HS-27A (cell line): Measurements from ENCODE around the gene LINS1.

Source experiments
- DNase-seq: peaks from one replicate; pipeline ENCODE4 v3.0.0-alpha.2; 2012; ENCODE audit warnings: low read depth, missing footprints

LINS1 gene

GRCh38 chr15:100558771-100559254, 43.2 kb downstream of the LINS1 start:
- DNase-seq: no peak

GRCh38 chr15:100553468-100553867, 48.5 kb downstream of the LINS1 start:
- DNase-seq: no peak

GRCh38 chr15:100547961-100548360, 54.0 kb downstream of the LINS1 start:
- no peak for DNase-seq

- no peak for DNase-seq
Measured at GRCh38 chr15:100544946-100545345, 57.0 kb downstream of the LINS1 start.

- no peak for DNase-seq
Measured at GRCh38 chr15:100544338-100544841, 57.6 kb downstream of the LINS1 start.

GRCh38 chr15:100542290-100542689, 59.7 kb downstream of the LINS1 start:
- no peak for DNase-seq

- DNase-seq: no peak
Measured at GRCh38 chr15:100537331-100537730, 64.7 kb downstream of the LINS1 start.

GRCh38 chr15:100536733-100537132, 65.3 kb downstream of the LINS1 start:
- no peak for DNase-seq

GRCh38 chr15:100533886-100534285, 68.1 kb downstream of the LINS1 start:
- no peak for DNase-seq

GRCh38 chr15:100531823-100532327, 70.1 kb downstream of the LINS1 start:
- no peak for DNase-seq

GRCh38 chr15:100531204-100531603, 70.8 kb downstream of the LINS1 start:
- DNase-seq: no peak

- DNase-seq: no peak
Measured at GRCh38 chr15:100529556-100529955, 72.4 kb downstream of the LINS1 start.

- no peak for DNase-seq
Measured at GRCh38 chr15:100528833-100529428, 73.1 kb downstream of the LINS1 start, which contains the start of gene CERS3. CERS3 (minus strand) TSS chr15:100528950; CDS start chr15:100501849, 27,101 bp downstream.

GRCh38 chr15:100526027-100526481, 75.9 kb downstream of the LINS1 start:
- no peak for DNase-seq

GRCh38 chr15:100525436-100525835, 76.5 kb downstream of the LINS1 start:
- no peak for DNase-seq

GRCh38 chr15:100524326-100524725, 77.7 kb downstream of the LINS1 start:
- DNase-seq: no peak

- no peak for DNase-seq
Measured at GRCh38 chr15:100521907-100522306, 80.1 kb downstream of the LINS1 start.

- no peak for DNase-seq
Measured at GRCh38 chr15:100520132-100520921, 81.7 kb downstream of the LINS1 start.

GRCh38 chr15:100517846-100518245, 84.1 kb downstream of the LINS1 start:
- DNase-seq: no peak
